Neural progenitor cell (in vitro differentiated cells): ENCODE measurements around the gene CNTNAP2. TPM values are rescaled to one million over a fixed set of nuclear protein-coding genes. Genes with fewer than 3 reads are reported as not detected.

Source experiments
- DNase-seq: peaks from one replicate; pipeline ENCODE4 v3.0.0-alpha.2; 2016; ENCODE audit warnings: low spot score
- H2AFZ ChIP-seq: fragments of 200-600 bp; sonication (generic); replicated peaks from 2 replicates; pipeline ENCODE4 v1.6.1; 2016; ENCODE audit warnings: antibody characterized with exemption
- H3F3A ChIP-seq: fragments of 200-600 bp; sonication (generic); 2 replicates; pipeline ENCODE4 v1.6.1; 2016; ENCODE audit warnings: antibody characterized with exemption, low read depth
- H3K27ac ChIP-seq: fragments of 200-600 bp; sonication (generic); 2 replicates; pipeline ENCODE4 v1.5.1; 2016; ENCODE audit warnings: mild to moderate bottlenecking
- H3K27me3 ChIP-seq: fragments of 200-600 bp; sonication (generic); 2 replicates; pipeline ENCODE4 v1.6.1; 2016; ENCODE audit warnings: mild to moderate bottlenecking, moderate library complexity
- H3K36me3 ChIP-seq: fragments of 200-600 bp; sonication (generic); 2 replicates; pipeline ENCODE4 v1.5.1; 2016
- H3K4me1 ChIP-seq: fragments of 200-600 bp; sonication (generic); 2 replicates; pipeline ENCODE4 v1.6.1; 2016; ENCODE audit warnings: mixed run types
- H3K4me2 ChIP-seq: fragments of 200-600 bp; sonication (generic); 2 replicates; pipeline ENCODE4 v1.6.1; 2016
- H3K4me3 ChIP-seq: fragments of 200-600 bp; sonication (generic); 2 replicates; pipeline ENCODE4 v1.5.1; 2016
- H3K79me2 ChIP-seq: fragments of 200-600 bp; sonication (generic); 2 replicates; pipeline ENCODE4 v1.6.1; 2016; ENCODE audit warnings: low read depth
- H3K9ac ChIP-seq: fragments of 200-600 bp; sonication (generic); 2 replicates; pipeline ENCODE4 v1.6.1; 2016
- H3K9me3 ChIP-seq: fragments of 200-600 bp; sonication (generic); 2 replicates; pipeline ENCODE4 v1.5.1; 2016; ENCODE audit warnings: low read depth
- H4K20me1 ChIP-seq: fragments of 200-600 bp; sonication (generic); 2 replicates; pipeline ENCODE4 v1.6.1; 2016; ENCODE audit warnings: low read depth
- H3K27ac Mint-ChIP-seq: 3 replicates; pipeline ENCODE4 v1.8.0; 2021; ENCODE audit warnings: mixed read lengths
- H3K27me3 Mint-ChIP-seq: 2 replicates; pipeline ENCODE4 v1.8.0; 2022; ENCODE audit warnings: low read depth, mild to moderate bottlenecking, inconsistent platforms, moderate library complexity, mixed read lengths; ENCODE audit not compliant: insufficient read depth
- H3K36me3 Mint-ChIP-seq: 3 replicates; pipeline ENCODE4 v1.8.0; 2021; ENCODE audit warnings: mixed read lengths
- H3K4me1 Mint-ChIP-seq: 3 replicates; pipeline ENCODE4 v1.8.0; 2021; ENCODE audit warnings: mixed read lengths
- H3K4me3 Mint-ChIP-seq: 3 replicates; pipeline ENCODE4 v1.8.0; 2021; ENCODE audit warnings: mild to moderate bottlenecking, moderate library complexity, mixed read lengths
- H3K9me3 Mint-ChIP-seq: 3 replicates; pipeline ENCODE4 v1.8.0; 2020; ENCODE audit warnings: mixed read lengths
- EZH2 ChIP-seq: fragments of 200-600 bp; sonication (generic); IDR thresholded peaks from 2 replicates; pipeline ENCODE4 v1.6.1; 2017; ENCODE audit warnings: antibody characterized with exemption, mild to moderate bottlenecking, moderate library complexity
- EZH2phosphoT487 ChIP-seq: fragments of 200-600 bp; sonication (generic); IDR thresholded peaks from 2 replicates; pipeline ENCODE4 v1.6.1; 2017; ENCODE audit warnings: antibody characterized with exemption
- total RNA-seq: library from RNA; depleted of rRNA; stranded (reverse); fragments of >200 nt; gene quantifications from 2 replicates; pipeline ENCODE4 v1.2.3, GENCODE V29; 2015; ENCODE audit warnings: low replicate concordance
- TF ChIP-seq, protein P1 (sequence below): fragments of 200-600 bp; sonication (generic); IDR thresholded peaks from 2 replicates; pipeline ENCODE4 v1.5.1; 2017; ENCODE audit warnings: antibody characterized with exemption, mild to moderate bottlenecking

The CNTNAP2 gene
- total RNA-seq, 1 donor from 2014 or later: 126 TPM

- Histone ChIP-seq H3K79me2 (no peaks in the 10 kb centered on the region), H3F3A (no peaks in the 10 kb centered on the region), H3K4me2 (no peak overlapping the region), H2AFZ (no peak overlapping the region), H4K20me1 (no peaks in the 10 kb centered on the region), H3K9me3 (no peaks in the 10 kb centered on the region), H3K27me3 (no peaks in the 10 kb centered on the region), H3K36me3 (no peaks in the 10 kb centered on the region), H3K9ac (no peak overlapping the region), H3K4me1 (no peaks in the 10 kb centered on the region), H3K27ac (no peak overlapping the region), H3K4me3 (no peak overlapping the region)
- Mint-ChIP-seq H3K36me3 (no peaks in the 10 kb centered on the region), H3K4me3 (no peak overlapping the region), H3K27me3 (peaks cover 4% of the 10 kb centered on the region), H3K9me3 (no peaks in the 10 kb centered on the region), H3K4me1 (no peaks in the 10 kb centered on the region), H3K27ac (no peak overlapping the region)
- no peak for TF ChIP-seq EZH2phosphoT487
- DNase-seq: no peak
Measured at GRCh38 chr7:146216396-146217041, 99.9 kb downstream of the CNTNAP2 start.

- no peak overlapping the region for H3K27ac Mint-ChIP-seq
- no peaks in the 10 kb centered on the region for H4K20me1 ChIP-seq
- no peaks in the 10 kb centered on the region for H3K36me3 ChIP-seq
- no peak for DNase-seq
- H3K27me3 ChIP-seq: no peaks in the 10 kb centered on the region
- H3K27ac ChIP-seq: no peak overlapping the region
- H3K4me3 Mint-ChIP-seq: no peak overlapping the region
- TF ChIP-seq, protein P1, sequence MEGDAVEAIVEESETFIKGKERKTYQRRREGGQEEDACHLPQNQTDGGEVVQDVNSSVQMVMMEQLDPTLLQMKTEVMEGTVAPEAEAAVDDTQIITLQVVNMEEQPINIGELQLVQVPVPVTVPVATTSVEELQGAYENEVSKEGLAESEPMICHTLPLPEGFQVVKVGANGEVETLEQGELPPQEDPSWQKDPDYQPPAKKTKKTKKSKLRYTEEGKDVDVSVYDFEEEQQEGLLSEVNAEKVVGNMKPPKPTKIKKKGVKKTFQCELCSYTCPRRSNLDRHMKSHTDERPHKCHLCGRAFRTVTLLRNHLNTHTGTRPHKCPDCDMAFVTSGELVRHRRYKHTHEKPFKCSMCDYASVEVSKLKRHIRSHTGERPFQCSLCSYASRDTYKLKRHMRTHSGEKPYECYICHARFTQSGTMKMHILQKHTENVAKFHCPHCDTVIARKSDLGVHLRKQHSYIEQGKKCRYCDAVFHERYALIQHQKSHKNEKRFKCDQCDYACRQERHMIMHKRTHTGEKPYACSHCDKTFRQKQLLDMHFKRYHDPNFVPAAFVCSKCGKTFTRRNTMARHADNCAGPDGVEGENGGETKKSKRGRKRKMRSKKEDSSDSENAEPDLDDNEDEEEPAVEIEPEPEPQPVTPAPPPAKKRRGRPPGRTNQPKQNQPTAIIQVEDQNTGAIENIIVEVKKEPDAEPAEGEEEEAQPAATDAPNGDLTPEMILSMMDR: no peak
- TF ChIP-seq EZH2 (no peak), EZH2phosphoT487 (no peak)
- H3K36me3 Mint-ChIP-seq: no peaks in the 10 kb centered on the region
- H3K4me3 ChIP-seq: no peak overlapping the region
- H3K9ac ChIP-seq: no peak overlapping the region
- peaks cover 4% of the 10 kb centered on the region for H3K27me3 Mint-ChIP-seq
- H3K4me1 Mint-ChIP-seq: no peaks in the 10 kb centered on the region
- H3K4me1 ChIP-seq: no peaks in the 10 kb centered on the region
- H3K4me2 ChIP-seq: no peak overlapping the region
- no peak overlapping the region for H2AFZ ChIP-seq
- H3K79me2 ChIP-seq: no peaks in the 10 kb centered on the region
- H3F3A ChIP-seq: no peaks in the 10 kb centered on the region
- no peaks in the 10 kb centered on the region for H3K9me3 ChIP-seq
- H3K9me3 Mint-ChIP-seq: no peaks in the 10 kb centered on the region
Measured at GRCh38 chr7:146223851-146224250, 107.2 kb downstream of the CNTNAP2 start.

- Mint-ChIP-seq H3K36me3 (no peaks in the 10 kb centered on the region), H3K27me3 (no peaks in the 10 kb centered on the region), H3K4me1 (peaks cover 9% of the 10 kb centered on the region), H3K9me3 (no peaks in the 10 kb centered on the region), H3K27ac (no peak overlapping the region), H3K4me3 (no peak overlapping the region)
- no peaks in the 10 kb centered on the region for H3K79me2 ChIP-seq
- no peak overlapping the region for H3K4me3 ChIP-seq
- no peaks in the 10 kb centered on the region for H3F3A ChIP-seq
- peaks cover 5% of the 10 kb centered on the region for H3K4me1 ChIP-seq
- H3K9me3 ChIP-seq: no peaks in the 10 kb centered on the region
- no peaks in the 10 kb centered on the region for H4K20me1 ChIP-seq
- no peaks in the 10 kb centered on the region for H3K27me3 ChIP-seq
- no peak overlapping the region for H2AFZ ChIP-seq
- DNase-seq: no peak
- no peak overlapping the region for H3K4me2 ChIP-seq
- no peak overlapping the region for H3K9ac ChIP-seq
- H3K36me3 ChIP-seq: no peaks in the 10 kb centered on the region
- H3K27ac ChIP-seq: no peak overlapping the region
- no peak for TF ChIP-seq EZH2
- TF ChIP-seq, protein P1: no peak
Measured at GRCh38 chr7:146232604-146233003, 116.0 kb downstream of the CNTNAP2 start.

DNA sequence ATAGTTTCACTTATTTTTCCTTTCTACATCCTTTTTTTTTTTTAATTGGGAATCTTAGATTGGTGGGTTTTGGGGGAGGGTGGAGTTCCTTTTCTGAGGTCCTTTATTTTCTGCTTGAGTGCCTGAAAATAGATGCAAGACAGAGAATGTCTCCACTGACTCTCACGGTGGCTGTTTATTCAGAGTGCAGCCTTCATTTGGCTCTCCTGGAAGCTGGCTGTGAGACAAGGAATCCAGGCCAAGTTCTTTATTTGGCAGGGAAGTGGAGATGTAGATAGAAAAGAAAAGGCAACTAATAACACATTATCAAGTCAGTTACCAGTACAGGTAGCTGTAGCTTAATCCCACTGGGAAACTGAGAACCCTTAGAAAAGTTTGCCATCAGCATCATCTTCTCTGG, 118.6 kb downstream of the CNTNAP2 start:
- peaks cover 5% of the 10 kb centered on the region for H3K4me1 ChIP-seq
- Mint-ChIP-seq H3K27ac (no peak overlapping the region), H3K27me3 (no peaks in the 10 kb centered on the region), H3K36me3 (no peaks in the 10 kb centered on the region), H3K4me3 (no peak overlapping the region), H3K4me1 (peaks cover 9% of the 10 kb centered on the region), H3K9me3 (no peaks in the 10 kb centered on the region)
- no peak overlapping the region for H3K27ac ChIP-seq
- H3K9ac ChIP-seq: no peak overlapping the region
- no peaks in the 10 kb centered on the region for H3F3A ChIP-seq
- no peak overlapping the region for H3K4me3 ChIP-seq
- H4K20me1 ChIP-seq: no peaks in the 10 kb centered on the region
- H3K36me3 ChIP-seq: no peaks in the 10 kb centered on the region
- no peak overlapping the region for H3K4me2 ChIP-seq
- H3K9me3 ChIP-seq: no peaks in the 10 kb centered on the region
- H3K27me3 ChIP-seq: no peaks in the 10 kb centered on the region
- H3K79me2 ChIP-seq: no peaks in the 10 kb centered on the region
- TF ChIP-seq, protein P1: no peak
- no peak for TF ChIP-seq EZH2phosphoT487
- no peak for TF ChIP-seq EZH2
- H2AFZ ChIP-seq: no peak overlapping the region
- peak; percentile 16 for DNase-seq
